HepG2 (cell line): ENCODE data around the gene PIAS1.

Experiments used
- CHD4 ChIP-seq: fragments of 200-600 bp; sonication (generic); IDR thresholded peaks from 2 replicates; pipeline ENCODE4 v1.7.0; 2017; ENCODE audit warnings: mild to moderate bottlenecking, low read length, borderline replicate concordance
- MAFK ChIP-seq, 2 experiments: IDR thresholded peaks in 1 of 2; conservative IDR thresholded peaks in 1 of 2; 2 replicates each; pipeline ENCODE4 v1.6.1; 2011; ENCODE audit warnings: improper control_type of control experiment in 2 of 2, low read length in 2 of 2
- NFE2L1 ChIP-seq: sonication (generic); formaldehyde crosslinking; IDR thresholded peaks from 2 replicates; pipeline ENCODE4 v1.4.0; 2020; ENCODE audit warnings: missing genetic modification reagents, mild to moderate bottlenecking, borderline replicate concordance
- ZNF572 ChIP-seq: sonication (generic); formaldehyde crosslinking; IDR thresholded peaks from 2 replicates; pipeline ENCODE4 v1.5.1; 2020; ENCODE audit warnings: mild to moderate bottlenecking, missing genetic modification reagents
- ZZZ3 ChIP-seq: sonication (generic); formaldehyde crosslinking; IDR thresholded peaks from 2 replicates; pipeline ENCODE4 v1.4.0; 2020; ENCODE audit warnings: missing genetic modification reagents, mild to moderate bottlenecking, borderline replicate concordance

- no peak for TF ChIP-seq CHD4
- no peak for TF ChIP-seq MAFK (conservative IDR thresholded peaks at IDR 0.05 in 1 of 2, IDR thresholded peaks at IDR 0.05 in 1 of 2; ENCODE audit: low read length in 2 of 2)
- no peak for TF ChIP-seq ZZZ3 (CRISPR knock-in tag)
- TF ChIP-seq NFE2L1, result no peak
- no peak for TF ChIP-seq ZNF572 (CRISPR knock-in tag)
Observed at GRCh38 chr15:68080783-68081182, 26.7 kb downstream of the PIAS1 start.
